Measurements from ENCODE around the gene ISY1.
"Not testable (repeated sequence)": the region's sequence is repeated elsewhere in the genome, so short reads cannot be mapped to it uniquely, and the experiment has no call there.

Gene ISY1

DNA sequence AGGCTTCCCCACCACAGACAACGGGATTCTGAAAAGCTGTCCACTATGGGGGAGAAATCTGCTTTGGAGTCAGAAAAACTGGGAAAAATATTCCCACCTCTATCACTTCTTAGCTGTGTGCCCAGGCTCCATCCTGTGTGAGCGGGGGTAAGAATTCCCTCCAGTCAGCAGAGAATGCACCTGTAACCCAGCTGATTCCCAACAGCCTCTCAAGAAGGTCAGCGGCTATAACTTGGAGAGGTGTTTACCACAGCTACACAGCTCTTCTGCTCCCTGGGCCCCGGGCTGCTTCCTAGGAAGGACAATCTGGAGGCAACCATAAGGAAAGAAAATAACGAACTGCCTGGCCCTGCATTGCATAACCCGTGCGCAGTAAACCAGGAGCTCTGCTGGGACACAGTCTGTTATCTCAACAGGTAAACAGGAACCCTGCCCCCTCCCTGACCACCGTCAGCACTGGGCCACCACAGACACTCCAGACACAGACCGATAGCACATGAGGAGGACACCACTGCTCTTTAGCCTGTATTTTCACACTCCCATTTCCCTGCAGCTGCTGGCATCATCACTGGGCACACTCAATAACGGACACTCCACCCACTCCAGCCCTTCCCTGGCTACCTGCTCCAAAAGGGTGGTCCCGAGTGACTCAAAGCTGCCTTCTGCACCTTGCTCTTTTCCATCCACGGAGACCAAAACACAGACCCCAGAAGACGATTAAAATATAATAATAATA, 41.3 kb downstream of the ISY1 start:
- no peak for DNase-seq

DNA sequence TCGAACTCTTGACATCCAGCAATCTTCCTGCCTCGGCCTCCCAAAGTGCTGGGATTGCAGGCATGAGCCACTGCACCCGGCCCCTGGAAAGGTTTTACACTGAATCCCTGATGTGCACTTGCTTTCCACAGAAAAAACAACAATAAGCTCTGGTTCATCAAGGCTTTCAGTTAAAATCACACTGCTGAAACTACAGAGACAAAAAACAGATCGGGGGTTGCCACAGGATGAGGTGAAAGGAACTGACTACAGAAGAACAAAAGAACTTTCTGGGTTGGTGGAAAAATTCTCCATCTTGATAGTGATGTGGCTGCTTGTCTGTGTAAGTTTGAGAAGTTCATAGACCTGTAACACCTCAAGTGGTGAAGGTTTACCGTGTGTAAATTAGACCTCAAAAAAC, 42.1 kb downstream of the ISY1 start:
- DNase-seq = no peak

DNA sequence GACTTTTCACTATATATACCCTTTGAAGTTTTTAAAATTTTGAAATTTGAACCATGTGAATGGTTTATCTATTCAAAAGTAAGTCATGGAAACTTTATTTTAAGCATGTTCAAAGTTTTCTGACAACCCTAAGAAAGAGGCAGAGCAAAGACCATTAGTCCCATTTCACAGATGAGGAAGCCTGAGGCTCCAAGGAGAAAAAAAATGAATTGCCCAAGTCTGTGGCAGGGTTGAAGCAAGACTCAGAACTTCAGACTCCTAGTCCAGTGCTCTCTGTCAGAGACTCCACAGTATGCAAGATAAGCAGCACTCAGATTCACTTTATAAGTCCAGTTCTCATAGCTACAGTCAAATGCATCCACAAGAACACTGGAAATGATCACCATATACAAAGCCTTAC, 43.7 kb downstream of the ISY1 start:
- DNase-seq = no peak

DNA sequence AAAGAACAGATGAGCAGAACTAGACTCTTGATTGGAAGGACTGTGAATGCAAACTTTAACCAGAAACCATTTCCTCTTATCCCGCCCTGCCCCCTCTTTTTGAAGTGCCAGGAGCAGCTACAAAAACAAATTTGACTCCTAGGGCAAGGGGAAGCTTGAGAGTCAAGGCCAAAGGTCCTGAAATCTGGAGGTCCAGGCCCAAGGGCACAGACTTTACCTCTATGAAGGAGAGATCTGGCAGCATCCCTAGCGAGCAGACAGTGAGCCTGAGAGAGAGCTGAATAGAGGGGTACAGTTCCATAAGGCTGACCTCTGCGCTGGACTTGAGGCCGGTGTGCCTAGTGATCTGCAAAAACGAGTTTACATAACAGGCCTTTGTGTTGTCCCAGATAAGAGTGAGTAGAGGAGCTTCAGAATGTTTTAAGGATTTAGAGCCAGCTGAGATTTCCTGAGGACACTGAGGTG, 44.3 kb downstream of the ISY1 start:
- DNase-seq = no peak

DNA sequence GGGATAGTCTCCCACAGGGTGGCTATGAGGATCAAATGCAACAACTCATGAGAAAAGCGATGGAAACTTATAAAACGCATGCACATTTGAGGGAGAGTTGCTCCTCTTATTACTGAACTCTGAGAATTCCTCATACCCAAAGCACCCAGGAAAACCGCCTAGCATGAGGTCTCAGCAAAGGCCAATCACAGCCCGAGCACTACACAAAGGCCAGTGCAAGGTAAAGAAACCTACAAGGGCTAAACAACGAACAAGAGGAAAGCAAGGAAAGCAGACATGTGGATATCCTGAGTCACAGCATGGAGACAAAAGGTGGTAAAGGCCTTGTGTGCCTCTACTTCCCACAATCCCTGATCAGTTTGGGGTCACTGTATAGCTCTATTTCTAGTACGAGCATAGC, 46.4 kb downstream of the ISY1 start:
- DNase-seq = no peak

DNA sequence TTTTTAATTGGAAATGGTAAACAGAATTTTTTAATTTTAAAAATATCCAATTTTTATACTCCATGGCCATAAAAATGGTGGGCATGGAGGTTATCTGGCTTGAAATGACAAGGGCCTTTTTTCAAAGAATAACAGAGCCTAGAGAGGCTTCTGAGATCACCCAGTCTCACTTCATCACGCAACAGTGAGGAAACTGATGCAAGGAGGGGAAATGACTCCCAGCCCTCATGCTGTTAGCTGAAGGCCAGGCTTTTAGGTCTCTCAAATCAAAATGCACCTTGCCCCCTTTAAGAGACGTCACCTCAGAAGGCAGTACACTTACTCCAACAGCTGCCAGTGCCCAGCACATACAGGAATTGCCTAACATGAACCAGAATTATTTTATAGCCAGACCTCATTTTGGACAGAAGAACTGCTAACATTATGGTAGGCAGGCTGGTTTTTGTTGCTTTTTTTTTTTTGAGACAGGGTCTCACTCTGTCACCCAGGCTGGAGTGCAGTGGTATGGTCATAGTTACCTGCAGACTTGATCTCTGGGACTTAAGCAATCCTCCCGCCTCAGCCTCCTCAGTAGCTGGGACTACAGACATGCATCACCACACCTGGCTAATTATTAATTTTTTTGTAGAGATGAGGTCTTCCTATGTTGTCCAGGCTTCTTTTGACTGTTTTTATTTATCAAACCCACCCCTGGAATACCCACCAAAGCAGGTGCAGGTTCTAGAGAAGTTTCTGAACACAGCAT, 48.4 kb downstream of the ISY1 start:
- DNase-seq = peak; percentile 15

DNA sequence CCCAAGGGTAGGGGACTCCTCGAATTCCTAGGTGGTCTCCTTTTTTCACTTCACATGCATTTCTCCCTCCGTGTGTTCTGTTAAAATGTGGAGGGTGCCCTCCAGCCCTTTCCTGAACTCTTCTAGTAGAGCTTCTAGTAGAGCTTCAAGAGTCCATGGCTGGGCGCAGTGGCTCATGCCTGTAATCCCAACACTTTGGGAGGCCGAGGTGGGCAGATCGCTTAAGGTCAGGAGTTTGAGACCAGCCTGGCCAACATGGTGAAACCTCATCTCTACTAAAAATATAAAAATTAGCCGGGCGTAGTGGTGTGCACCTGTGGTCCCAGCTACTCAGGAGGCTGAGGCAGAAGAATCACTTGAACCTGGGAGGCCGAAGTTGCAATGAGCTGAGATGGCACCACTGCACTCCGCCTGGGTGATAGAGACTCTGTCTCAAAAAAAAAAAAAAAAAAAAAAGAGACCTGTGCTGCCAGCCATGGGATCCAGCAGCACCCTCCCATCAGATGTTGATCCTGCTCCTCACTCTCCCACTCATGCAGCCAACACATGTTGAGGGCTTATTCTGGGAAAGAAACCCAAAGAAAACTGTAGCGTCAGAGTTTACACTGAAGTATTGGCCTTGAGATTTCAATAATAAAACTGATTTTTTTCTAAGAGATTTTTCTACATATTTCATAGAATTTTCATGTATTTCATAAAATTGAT, 49.6 kb downstream of the ISY1 start:
- DNase-seq = not testable (repeated sequence)

DNA sequence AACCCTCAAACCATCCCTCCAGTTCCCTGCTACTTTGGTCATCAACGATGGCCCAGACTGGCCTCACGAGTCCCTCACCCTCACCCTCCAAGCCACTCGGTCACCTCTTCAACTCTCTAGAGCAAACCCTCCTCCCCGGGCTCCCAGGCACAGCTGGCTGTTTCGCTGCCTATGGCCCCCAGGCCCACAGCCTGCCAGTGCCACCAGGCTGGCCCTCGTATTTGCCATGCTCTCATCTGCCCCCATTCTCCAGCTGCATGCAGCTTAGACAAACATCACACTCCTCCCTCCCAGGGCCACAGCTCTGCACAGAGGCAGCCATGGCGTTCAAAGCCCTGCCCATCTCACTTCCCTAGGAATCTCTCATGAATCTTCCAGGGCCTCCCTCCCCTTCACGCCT, 53.1 kb downstream of the ISY1 start:
- DNase-seq = no peak

DNA sequence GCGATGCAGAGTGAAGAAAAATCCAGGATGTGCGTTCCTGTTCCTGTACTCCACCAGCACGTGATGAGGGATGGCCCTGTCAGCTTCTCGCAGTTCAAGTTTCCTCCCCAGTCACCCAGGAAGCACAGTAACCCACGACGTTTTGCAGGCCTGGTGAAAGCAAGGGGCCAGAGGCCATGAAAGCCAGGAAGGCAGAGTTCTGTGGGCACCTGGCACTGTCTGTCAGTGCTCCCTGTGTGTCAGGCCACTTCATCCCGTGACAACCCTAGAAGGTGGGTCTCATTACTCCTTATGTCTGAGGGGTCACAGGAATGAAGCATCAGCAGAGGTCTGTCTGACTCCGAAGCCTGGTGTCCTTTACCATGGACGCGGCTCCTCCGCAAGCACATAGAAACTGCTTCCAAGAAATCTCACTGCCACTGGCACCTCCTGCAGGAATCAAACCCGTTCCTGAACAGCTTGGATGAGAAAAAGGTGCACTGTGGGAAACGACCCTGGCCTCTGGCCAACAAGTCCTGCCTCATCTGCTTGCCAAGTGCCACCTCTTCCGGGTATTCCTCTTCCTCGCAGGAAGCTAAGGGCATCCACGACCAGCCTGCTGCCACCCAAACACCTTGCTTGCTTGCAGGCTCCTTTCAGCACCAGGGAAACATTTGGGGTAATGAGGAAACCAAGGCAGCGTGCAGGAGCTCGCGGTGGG, 53.8 kb downstream of the ISY1 start:
- no peak for DNase-seq

DNA sequence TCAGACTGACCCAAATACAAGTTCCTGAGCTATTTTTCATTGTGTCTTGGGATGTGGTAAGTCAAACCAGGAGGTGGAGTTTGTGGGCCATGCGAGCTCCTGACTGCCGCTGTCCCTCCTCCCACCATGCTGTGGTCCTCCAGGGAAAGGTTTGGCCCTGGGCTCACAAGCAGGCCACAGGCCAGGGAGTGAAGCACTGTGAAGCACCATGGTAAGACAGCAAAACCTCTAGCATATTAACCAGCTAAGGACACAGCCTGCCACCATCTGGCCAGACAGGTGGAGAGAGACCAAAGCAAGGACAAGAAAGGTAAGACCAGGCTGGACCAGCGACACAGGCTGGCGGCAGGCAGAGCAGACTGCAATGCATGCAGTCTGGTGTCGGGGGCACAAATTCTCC, 54.5 kb downstream of the ISY1 start:
- DNase-seq = no peak

DNA sequence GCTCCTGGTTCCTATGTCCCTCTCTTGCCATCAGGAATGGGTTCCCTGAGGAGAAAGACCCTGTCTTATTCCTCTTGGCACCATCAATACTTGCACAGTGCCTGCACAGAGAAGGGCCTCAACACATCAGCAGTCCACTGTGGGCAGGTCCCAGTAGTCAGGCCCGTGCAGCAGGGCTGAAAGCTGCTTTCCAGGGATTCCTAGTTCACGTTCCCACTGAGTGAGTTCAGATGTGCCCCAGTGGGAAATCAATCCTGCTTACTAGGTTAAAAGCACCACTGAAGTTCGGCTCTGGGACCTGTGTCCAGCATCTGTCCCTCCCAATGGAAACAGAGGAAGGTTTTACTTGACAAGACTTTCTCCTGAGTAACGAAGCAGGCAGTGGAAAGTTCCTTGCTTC, 55.0 kb downstream of the ISY1 start:
- DNase-seq = no peak

DNA sequence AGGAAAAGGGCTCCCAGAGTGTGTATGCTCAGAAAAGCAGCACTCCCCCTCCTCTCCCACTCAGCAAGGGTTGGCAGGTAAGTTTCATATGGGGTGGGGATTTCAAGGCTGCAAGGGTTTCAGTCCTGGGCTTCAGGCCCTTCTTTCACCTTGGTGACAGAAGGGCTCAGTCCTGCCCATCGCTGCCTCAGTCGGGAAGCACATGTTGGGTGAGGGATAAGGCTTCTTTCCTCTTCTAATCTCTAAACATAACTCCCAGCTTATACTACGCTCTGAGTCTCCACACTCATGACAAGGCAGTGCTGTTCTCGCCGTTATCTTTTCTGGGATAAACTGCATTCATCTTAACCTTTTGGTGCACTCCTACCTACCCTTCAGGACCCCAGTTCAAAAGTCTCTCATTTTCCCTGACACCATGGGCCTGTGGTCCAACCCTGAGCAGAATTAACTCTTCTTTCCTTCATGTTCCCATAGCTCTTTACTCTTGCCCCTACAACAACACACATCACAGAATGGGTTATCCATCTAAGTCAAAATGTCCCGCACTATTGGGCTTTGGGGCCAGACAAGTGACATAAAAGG, 56.3 kb downstream of the ISY1 start:
- no peak for DNase-seq

DNA sequence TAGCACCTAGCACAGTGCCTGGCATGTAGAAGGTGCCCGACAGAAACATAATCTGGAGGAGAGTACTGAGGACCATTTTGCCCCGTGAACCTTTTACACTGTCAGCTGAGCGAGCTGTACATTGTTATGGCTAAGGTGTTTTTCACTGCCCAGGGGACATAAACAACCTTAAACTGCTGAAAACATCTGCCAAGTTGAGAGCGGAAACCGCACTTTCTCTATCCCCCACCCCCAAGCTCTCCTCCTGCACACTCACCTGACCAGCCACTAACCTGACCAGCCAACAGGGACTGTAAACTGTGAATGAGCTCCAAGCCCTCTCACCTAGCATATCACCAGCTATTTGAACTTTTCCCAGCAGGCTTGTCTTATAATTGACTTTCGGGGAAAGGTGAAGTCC, 56.8 kb downstream of the ISY1 start:
- no peak for DNase-seq

DNA sequence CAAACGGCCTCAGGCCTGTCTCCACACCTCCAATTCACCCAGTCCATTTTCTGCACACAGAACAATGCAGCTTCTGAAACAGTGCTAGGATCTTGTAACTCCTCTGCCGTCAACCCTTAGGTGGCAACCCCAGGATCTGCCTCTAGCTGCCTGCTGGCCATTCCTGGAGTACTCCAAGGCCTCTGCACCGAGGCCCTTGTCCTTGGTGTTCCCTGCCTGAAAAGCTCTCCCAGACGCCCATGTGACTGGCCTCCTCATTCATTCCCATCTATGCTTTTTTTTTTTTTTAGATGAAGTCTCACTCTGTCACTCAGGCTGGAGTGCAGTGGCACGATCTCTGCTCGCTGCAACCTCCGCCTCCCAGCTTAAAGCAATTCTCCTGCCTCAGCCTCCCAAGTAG, 57.6 kb downstream of the ISY1 start:
- no peak for DNase-seq

DNA sequence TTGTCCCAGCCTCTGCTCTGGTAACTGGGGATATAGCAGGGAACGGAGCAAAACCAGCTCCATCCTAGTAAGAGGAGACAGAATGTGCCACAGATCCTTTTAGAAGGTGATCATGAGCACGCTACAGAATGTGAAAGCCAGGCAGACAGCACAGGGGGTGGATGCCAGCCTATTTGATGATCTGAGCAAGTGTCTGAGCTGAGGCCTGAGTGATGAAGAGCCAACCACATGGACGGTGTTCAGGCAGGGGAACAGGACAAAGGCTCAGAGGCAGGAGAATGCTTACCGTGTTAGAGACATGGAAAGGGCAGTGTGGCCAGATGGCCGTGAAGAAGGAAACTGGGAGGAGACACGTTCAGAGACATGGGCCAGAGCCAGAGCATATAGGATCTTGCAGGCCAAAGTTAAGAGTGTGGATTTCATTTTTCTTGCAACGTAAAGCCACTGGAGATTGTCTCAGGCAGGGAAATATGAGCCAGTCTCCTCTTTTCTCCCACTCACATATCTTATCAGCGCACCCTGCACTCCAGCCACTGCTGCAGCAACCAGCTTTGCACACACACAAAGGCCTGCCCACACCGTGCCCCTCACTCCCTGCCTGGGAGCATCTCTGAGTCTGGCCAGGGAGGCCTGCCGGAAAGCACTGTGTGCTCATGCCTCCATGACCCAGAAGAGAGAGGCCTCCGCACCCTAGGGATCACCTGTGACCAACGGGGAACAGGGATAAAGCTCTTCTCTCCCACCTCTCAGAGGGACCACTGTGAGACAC, 59.3 kb downstream of the ISY1 start:
- DNase-seq = peak; percentile 31

DNA sequence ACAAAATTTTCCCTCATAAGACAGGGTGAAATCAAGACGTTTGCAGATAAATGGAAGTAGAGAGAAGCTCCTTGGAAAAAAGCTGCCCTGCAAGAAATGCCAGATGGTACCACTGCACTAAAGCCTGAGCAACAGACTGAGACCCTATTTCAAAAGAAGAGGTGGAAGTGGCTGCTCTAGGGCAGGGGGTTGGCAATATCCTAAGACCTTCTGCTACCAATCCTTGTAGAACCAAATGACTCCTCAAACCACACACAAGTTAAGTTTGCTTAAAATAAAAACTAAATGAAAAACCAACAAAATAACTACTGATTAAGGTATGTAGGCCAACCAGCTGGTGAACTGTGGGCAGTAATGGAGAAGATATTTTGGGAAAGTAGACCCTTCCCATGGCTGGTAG, 60.6 kb downstream of the ISY1 start:
- no peak for DNase-seq

DNA sequence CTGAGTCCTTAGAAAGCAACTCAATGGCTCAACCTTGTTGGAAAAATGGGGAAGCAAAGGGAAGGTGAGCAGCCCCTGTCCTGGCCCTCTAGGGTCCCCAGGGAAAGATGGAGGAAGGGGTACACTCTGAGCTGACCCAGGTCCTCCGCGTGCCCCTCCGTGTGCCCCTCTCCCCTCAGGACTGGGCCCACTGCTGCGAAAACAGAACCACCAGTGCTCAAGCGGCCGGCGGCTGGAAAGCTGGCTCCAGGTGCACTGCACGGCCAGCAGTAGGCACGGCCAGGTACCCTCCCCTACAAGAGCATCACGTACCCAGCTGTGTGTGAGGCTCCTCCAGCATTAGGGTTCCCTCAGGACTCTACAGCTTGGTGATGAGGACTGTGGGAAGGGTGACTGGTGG, 65.6 kb downstream of the ISY1 start:
- no peak for DNase-seq

DNA sequence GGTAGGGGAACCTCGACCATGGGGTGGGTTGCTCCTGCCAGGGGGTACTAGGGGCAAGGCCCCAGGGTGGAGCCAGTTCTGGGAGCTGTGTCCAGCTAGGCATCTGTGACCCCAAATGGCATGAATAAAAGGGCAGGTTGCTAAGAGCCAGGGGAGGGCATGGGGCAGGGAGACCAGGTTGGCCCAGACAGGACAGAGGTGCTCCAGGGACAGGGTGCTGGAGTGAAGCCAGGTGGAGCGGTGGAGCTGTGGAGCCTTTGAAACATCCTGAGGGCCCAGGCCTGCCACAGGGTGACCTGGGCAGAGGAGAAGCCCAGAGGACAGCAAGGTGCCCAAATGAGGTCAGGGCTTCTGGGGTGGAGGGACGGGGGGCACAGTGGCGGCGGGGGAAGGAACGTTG, 72.6 kb downstream of the ISY1 start:
- not testable (repeated sequence) for DNase-seq

DNA sequence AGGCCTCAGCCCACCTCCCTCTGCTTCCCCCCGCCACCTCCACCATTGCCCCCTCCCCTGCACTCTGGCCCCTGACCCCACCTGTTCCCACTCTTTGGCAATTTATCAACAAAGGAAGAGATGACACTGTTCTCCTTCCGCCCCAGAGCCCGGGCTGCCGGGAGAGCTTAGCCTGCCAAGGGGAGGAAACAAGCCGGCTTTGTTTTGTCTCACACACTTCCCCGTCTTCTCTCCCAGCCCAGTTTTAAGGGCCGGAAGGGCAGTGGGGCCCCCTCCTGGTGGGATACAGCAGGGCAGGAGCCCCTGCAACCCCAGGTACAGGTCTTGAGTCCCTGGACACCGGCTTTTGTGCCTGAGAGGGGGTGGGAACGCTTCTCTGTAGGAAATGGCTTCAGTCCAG, 73.0 kb downstream of the ISY1 start:
- peak; percentile 65 for DNase-seq

DNA sequence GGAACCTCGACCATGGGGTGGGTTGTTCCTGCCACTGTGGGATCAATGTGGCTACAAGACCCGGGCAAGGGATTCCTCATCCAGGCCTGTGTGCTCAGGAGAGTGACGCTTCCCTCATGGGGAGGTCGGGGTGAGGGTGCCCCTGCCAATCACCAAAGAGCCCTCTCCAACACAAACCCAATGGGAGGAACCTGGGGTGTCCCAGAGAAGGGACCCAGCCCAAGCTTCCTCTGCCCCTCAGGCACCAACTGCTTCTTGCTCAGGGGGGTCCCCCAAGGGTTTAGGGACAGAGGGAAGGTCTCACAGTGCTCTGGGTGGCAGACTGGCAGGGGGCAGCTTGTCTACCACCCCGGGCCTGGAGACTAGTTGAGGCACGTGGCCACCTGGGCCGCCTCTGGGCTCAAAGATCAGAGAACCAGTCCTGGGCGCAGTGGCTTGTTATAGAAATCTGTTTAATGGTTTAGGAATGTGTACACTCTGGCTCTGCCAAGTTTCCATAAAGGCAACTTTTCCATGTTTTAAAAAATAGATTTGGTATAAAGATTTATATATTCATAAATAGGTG, 73.6 kb downstream of the ISY1 start:
- no peak for DNase-seq

DNA sequence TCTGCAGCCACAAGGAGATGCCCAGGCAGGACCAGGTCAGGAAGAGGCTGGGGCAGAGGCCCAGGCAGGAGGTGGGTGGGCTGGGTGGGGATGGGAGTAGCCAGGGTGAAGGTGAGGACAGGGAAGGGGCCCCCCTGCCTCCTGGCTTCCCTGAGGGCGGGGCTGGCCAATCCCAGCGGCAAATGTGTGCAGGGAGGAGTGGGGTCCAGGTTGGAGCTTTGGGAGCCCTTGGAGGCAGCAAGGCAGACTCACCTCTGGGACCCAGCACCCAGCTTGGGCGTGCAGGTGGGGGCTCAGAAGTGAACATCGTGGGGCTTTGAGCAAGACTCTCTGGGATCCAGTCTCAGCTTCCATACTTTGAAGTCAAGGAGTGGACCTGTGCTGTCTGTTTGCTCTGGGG, 75.0 kb downstream of the ISY1 start:
- DNase-seq = no peak
